HL-60/S4 (cell line): ENCODE measurements around the gene PLSCR1.
"Not testable (repeated sequence)": the region's sequence is repeated elsewhere in the genome, so short reads cannot be mapped to it uniquely, and the experiment has no call there.

Experiments
- in situ Hi-C: fragments of 300-500 bp; cut with MboI; formaldehyde crosslinking; loops from 2 replicates; pipeline ENCODE4 v1.14.3; 2022; ENCODE audit warnings: low sequenced_read_pairs

Gene PLSCR1

GRCh38 chr3:146519810-146520209 lies 24.6 kb downstream of the PLSCR1 start:
- in situ Hi-C loops, result no loop called here

- in situ Hi-C loops, result no loop called here
Observed at GRCh38 chr3:146517684-146518435, 26.5 kb downstream of the PLSCR1 start.

GRCh38 chr3:146513386-146514051 lies 30.9 kb downstream of the PLSCR1 start:
- in situ Hi-C loops, result no loop called here

- in situ Hi-C loops, result no loop called here
Observed at GRCh38 chr3:146511402-146512134, 32.8 kb downstream of the PLSCR1 start.

- in situ Hi-C loops, result no loop called here
Observed at GRCh38 chr3:146507331-146508120, 36.9 kb downstream of the PLSCR1 start.

- in situ Hi-C loops, result no loop called here
Observed at GRCh38 chr3:146505516-146505915, 38.9 kb downstream of the PLSCR1 start.

- in situ Hi-C loops, result no loop called here
Observed at GRCh38 chr3:146504498-146505197, 39.8 kb downstream of the PLSCR1 start.

GRCh38 chr3:146503461-146504202 lies 40.8 kb downstream of the PLSCR1 start:
- in situ Hi-C loops, result no loop called here

GRCh38 chr3:146502887-146503460 lies 41.4 kb downstream of the PLSCR1 start:
- in situ Hi-C loops, result no loop called here

- in situ Hi-C loops, result no loop called here
Observed at GRCh38 chr3:146501752-146502151, 42.7 kb downstream of the PLSCR1 start.

- in situ Hi-C loops, result no loop called here
Observed at GRCh38 chr3:146499701-146500100, 44.7 kb downstream of the PLSCR1 start.

- in situ Hi-C loops, result no loop called here
Observed at GRCh38 chr3:146498002-146498736, 46.2 kb downstream of the PLSCR1 start.

GRCh38 chr3:146497145-146497843 lies 47.1 kb downstream of the PLSCR1 start:
- in situ Hi-C loops, result not testable (repeated sequence)

- in situ Hi-C loops, result no loop called here
Observed at GRCh38 chr3:146496726-146497125, 47.7 kb downstream of the PLSCR1 start.

GRCh38 chr3:146496251-146496650 lies 48.2 kb downstream of the PLSCR1 start:
- in situ Hi-C loops, result no loop called here

GRCh38 chr3:146493761-146494160 lies 50.6 kb downstream of the PLSCR1 start:
- in situ Hi-C loops, result no loop called here

GRCh38 chr3:146493221-146493620 lies 51.2 kb downstream of the PLSCR1 start:
- in situ Hi-C loops, result no loop called here

GRCh38 chr3:146491303-146491702 lies 53.1 kb downstream of the PLSCR1 start:
- in situ Hi-C loops, result no loop called here
